GM12801 (cell line): Measurements from ENCODE around the gene FBN3.

Source experiments
- TF ChIP-seq, protein P1 (sequence below): IDR thresholded peaks from one replicate; pipeline ENCODE4 v1.5.1; 2011; ENCODE audit warnings: control low read depth; ENCODE audit not compliant: insufficient read length; ENCODE audit errors: extremely low read depth

Gene FBN3

GRCh38 chr19:8083141-8083540 is 66.3 kb downstream of the FBN3 start:
- TF ChIP-seq, protein P1, sequence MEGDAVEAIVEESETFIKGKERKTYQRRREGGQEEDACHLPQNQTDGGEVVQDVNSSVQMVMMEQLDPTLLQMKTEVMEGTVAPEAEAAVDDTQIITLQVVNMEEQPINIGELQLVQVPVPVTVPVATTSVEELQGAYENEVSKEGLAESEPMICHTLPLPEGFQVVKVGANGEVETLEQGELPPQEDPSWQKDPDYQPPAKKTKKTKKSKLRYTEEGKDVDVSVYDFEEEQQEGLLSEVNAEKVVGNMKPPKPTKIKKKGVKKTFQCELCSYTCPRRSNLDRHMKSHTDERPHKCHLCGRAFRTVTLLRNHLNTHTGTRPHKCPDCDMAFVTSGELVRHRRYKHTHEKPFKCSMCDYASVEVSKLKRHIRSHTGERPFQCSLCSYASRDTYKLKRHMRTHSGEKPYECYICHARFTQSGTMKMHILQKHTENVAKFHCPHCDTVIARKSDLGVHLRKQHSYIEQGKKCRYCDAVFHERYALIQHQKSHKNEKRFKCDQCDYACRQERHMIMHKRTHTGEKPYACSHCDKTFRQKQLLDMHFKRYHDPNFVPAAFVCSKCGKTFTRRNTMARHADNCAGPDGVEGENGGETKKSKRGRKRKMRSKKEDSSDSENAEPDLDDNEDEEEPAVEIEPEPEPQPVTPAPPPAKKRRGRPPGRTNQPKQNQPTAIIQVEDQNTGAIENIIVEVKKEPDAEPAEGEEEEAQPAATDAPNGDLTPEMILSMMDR: no peak

GRCh38 chr19:8081569-8082550 is 67.5 kb downstream of the FBN3 start:
- TF ChIP-seq, protein P1: no peak

DNA sequence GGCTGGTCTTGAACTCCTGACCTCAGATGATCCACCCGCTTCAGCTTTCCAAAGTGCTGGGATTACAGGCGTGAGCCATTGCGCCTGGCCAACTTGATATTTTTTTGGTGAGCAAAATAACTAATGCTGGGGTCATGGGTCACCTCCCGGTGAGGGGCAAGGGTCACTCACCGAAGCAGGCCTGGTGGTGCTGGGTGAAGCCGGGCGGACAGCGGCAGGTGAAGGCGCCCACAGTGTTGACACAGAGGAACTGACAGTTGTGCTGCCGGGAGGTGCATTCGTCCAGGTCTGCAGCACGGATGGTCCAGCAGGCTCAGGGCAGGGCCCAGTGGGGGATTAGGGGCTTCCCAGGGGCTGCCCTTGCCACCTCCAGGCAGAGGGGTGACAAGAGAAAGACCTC is 68.6 kb downstream of the FBN3 start:
- TF ChIP-seq, protein P1: no peak

DNA sequence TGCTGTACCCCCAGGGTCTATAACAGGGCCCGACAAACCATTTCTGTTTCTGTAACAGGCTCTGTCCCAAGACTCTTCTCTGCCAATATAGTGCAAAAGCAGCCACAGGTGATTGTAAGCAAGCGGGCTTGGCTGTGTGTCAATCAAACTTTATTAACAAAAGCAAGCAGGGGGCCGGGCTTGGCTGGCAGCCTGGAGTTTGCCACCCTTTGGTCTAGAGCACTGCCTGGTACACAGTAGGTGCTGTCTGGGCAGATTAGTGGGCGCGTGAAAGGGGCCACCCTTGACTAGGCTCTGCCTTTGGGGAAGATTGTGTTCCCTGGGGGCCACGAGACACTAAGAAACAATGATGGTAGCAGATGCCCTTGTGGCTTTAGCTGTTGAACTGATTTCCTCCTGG is 69.4 kb downstream of the FBN3 start:
- TF ChIP-seq, protein P1: no peak

DNA sequence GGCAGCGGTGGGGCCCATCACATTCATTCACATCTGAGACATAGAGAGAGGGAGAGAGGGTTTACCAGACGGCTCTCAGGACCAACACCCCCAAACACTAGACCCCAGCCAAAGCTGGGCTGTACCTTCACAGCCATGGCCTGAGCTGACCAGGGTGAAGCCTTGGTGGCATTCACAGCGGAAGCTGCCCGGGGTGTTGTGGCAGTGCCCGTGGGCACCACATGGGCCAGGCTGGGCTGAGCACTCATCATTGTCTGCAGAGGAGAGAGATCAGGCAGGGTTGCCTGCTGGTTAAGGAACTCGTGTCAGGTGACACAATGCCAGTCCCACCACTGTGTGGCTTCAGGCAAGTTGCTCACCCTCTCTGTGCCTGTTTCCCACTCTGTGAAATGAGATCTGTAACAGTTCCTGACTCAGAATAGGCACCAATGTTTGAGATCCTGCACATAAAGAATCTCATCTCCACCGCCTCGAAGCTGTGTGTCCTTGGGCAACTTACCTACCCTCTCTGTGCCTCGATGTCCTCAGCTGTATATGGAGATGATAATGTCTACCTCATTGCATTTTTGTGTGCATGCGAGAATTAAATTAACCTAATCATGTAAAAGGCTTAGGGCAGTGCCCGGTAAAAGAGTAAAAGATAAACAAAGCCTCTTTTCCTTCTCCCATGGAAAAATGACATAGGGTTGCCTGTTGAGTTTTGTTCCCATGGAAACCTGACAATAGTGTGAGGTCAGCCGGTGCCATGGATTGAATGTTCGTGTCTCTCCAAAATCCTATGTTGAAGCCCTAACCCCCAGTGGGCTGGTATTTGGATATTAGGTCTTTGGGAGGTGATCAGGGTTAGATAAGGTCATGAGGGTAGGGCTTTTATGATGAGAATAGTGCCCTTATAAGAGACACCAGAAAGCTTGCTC is 74.0 kb downstream of the FBN3 start:
- TF ChIP-seq, protein P1: no peak

GRCh38 chr19:8074501-8074900 is 74.9 kb downstream of the FBN3 start:
- TF ChIP-seq, protein P1: no peak

- TF ChIP-seq, protein P1: no peak
These were observed 77.5 kb downstream of the FBN3 start for GRCh38 chr19:8071912-8072311.
